Measurements from ENCODE around the gene KRTAP19-5. TPM values are rescaled to one million over a fixed set of nuclear protein-coding genes. Genes with fewer than 3 reads are reported as not detected.

Gene KRTAP19-5
- total RNA-seq, 1 donor from 2014 or later = not detected

Other genes with a start within 250 kb of the KRTAP19-5 start
- not detected for gene KRTAP24-1, start 219.2 kb downstream of the KRTAP19-5 start, total RNA-seq
- gene KRTAP25-1, start 212.6 kb downstream of the KRTAP19-5 start, total RNA-seq = not detected
- not detected for gene KRTAP26-1, start 181.8 kb downstream of the KRTAP19-5 start, total RNA-seq
- not detected for gene KRTAP27-1, start 164.4 kb downstream of the KRTAP19-5 start, total RNA-seq
- gene KRTAP23-1, start 153.5 kb downstream of the KRTAP19-5 start, total RNA-seq = not detected
- not detected for gene KRTAP13-2, start 129.9 kb downstream of the KRTAP19-5 start, total RNA-seq
- gene KRTAP13-1, start 106.1 kb downstream of the KRTAP19-5 start, total RNA-seq = not detected
- not detected for gene KRTAP13-3, start 76.2 kb downstream of the KRTAP19-5 start, total RNA-seq
- gene KRTAP13-4, start 71.9 kb downstream of the KRTAP19-5 start, total RNA-seq = not detected
- not detected for gene KRTAP15-1, start 61.9 kb downstream of the KRTAP19-5 start, total RNA-seq
- not detected for gene KRTAP19-1, start 21.8 kb downstream of the KRTAP19-5 start, total RNA-seq
- not detected for gene KRTAP19-2, start 14.7 kb downstream of the KRTAP19-5 start, total RNA-seq
- gene KRTAP19-3, start 10.1 kb downstream of the KRTAP19-5 start, total RNA-seq = not detected
- not detected for gene KRTAP19-4, start 5.0 kb downstream of the KRTAP19-5 start, total RNA-seq
- not detected for gene KRTAP19-6, start 39.7 kb upstream of the KRTAP19-5 start, total RNA-seq
- gene KRTAP19-7, start 59.2 kb upstream of the KRTAP19-5 start, total RNA-seq = not detected
- not detected for gene KRTAP22-2, start 88.3 kb upstream of the KRTAP19-5 start, total RNA-seq
- not detected for gene KRTAP6-3, start 90.3 kb upstream of the KRTAP19-5 start, total RNA-seq
- not detected for gene KRTAP6-2, start 96.8 kb upstream of the KRTAP19-5 start, total RNA-seq
- not detected for gene KRTAP22-1, start 98.9 kb upstream of the KRTAP19-5 start, total RNA-seq
- not detected for gene KRTAP6-1, start 111.8 kb upstream of the KRTAP19-5 start, total RNA-seq
- gene KRTAP20-1, start 114.3 kb upstream of the KRTAP19-5 start, total RNA-seq = not detected
- not detected for gene KRTAP20-4, start 118.5 kb upstream of the KRTAP19-5 start, total RNA-seq
- not detected for gene KRTAP20-2, start 133.1 kb upstream of the KRTAP19-5 start, total RNA-seq
- not detected for gene KRTAP20-3, start 140.7 kb upstream of the KRTAP19-5 start, total RNA-seq
- gene KRTAP21-3, start 216.6 kb upstream of the KRTAP19-5 start, total RNA-seq = not detected
- not detected for gene KRTAP21-2, start 245.1 kb upstream of the KRTAP19-5 start, total RNA-seq

Data from Right ventricle myocardium inferior (tissue), 1 donor.